ENCODE results near the gene CLECL1.

Gene CLECL1

DNA sequence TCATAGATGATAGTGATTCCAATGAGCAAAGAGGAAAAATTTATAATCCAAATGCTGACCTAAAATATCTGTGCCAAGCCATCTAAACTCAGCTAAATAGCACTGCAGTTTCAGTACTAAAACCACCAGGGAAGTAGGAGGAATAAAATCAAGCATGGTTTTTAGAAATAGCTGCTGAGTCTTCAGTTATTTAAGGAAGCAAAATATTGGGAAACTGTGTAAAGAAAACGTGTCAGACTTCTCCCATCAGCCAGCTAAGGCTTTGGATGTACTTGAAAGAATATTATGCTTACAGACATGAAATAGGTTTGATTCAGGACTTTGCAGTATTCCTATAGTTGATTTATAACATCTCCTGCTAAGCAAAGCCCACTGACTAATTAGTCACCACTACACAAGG, 38.7 kb downstream of the CLECL1 start:
- Histone ChIP-seq H2BK120ac (ENCODE audit: insufficient read depth, low read length, poor library complexity) (no peak overlapping the region), H3K27me3 (ENCODE audit: insufficient read depth, low read length) (no peaks in the 10 kb centered on the region), H3K4me3 (ENCODE audit: low read depth, low read length) (no peak overlapping the region), H3K9me3 (ENCODE audit: insufficient read depth, low read depth, low read length) (peaks cover 2% of the 10 kb centered on the region), H4K12ac (ENCODE audit: low read depth, low read length) (no peak overlapping the region), H3K36me3 (ENCODE audit: control insufficient read depth in 1 of 2, insufficient read depth in 2 of 2, low read length in 2 of 2) (peaks cover 2 to 4% of the 10 kb centered on the region in 2 experiments), H2AK5ac (ENCODE audit: low read length) (no peak overlapping the region), H3K23ac (ENCODE audit: low read length) (no peak overlapping the region), H3K79me2 (ENCODE audit: control insufficient read depth, insufficient read depth, low read length, poor library complexity) (no peaks in the 10 kb centered on the region), H3K9ac (ENCODE audit: low read length) (no peak overlapping the region), H3K27ac (ENCODE audit: low read depth, low read length) (no peak overlapping the region), H3K4me1 (ENCODE audit: control insufficient read depth in 1 of 2, insufficient read depth in 2 of 2, low read length in 2 of 2) (no peaks in the 10 kb centered on the region), H2AFZ (ENCODE audit: insufficient read depth, low read length, poor library complexity) (no peak overlapping the region), H3K14ac (ENCODE audit: low read length) (no peak overlapping the region), H3K4me2 (ENCODE audit: low read length) (no peak overlapping the region), H2BK5ac (ENCODE audit: low read depth, low read length, poor library complexity) (no peak overlapping the region), H3K4ac (ENCODE audit: low read depth, low read length) (no peak overlapping the region), H4K91ac (ENCODE audit: low read depth, low read length) (no peak overlapping the region), H4K8ac (ENCODE audit: low read depth, low read length) (no peak overlapping the region), H3K18ac (ENCODE audit: low read length) (no peak overlapping the region), H3K79me1 (ENCODE audit: low read length) (no peaks in the 10 kb centered on the region), H2BK12ac (ENCODE audit: low read length) (no peak overlapping the region)
- no CpG with 5 or more reads among the region's 1 CpG for WGBS (ENCODE audit: extremely low coverage, insufficient coverage, insufficient read length)
- no peak for DNase-seq

DNA sequence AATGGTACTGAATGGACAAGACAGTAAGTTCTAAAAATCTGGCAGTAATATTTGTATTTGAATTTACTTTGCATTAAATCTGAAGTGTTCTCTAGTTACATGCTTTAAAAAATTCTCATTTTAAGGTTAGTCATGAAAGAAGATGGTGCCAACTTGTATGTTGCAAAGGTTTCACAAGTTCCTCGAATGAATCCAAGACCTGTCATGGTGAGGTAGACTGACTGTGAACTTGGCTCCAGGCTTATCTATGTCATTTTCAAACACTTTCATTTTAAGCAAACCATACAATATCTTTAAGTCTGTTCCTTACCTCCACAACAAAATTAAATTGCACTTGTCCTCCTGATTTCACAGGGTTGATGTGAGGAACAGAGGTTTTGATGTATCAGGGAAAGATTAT, 40.0 kb downstream of the CLECL1 start:
- Histone ChIP-seq H3K9me3 (ENCODE audit: insufficient read depth, low read depth, low read length) (peaks cover 2% of the 10 kb centered on the region), H3K14ac (ENCODE audit: low read length) (no peak overlapping the region), H2BK12ac (ENCODE audit: low read length) (no peak overlapping the region), H4K91ac (ENCODE audit: low read depth, low read length) (no peak overlapping the region), H3K23ac (ENCODE audit: low read length) (no peak overlapping the region), H3K27me3 (ENCODE audit: insufficient read depth, low read length) (no peaks in the 10 kb centered on the region), H3K4ac (ENCODE audit: low read depth, low read length) (no peak overlapping the region), H4K8ac (ENCODE audit: low read depth, low read length) (no peak overlapping the region), H3K4me2 (ENCODE audit: low read length) (no peak overlapping the region), H2AFZ (ENCODE audit: insufficient read depth, low read length, poor library complexity) (no peak overlapping the region), H3K4me3 (ENCODE audit: low read depth, low read length) (no peak overlapping the region), H3K36me3 (ENCODE audit: control insufficient read depth in 1 of 2, insufficient read depth in 2 of 2, low read length in 2 of 2) (peaks cover 4% of the 10 kb centered on the region in 2 experiments), H2AK5ac (ENCODE audit: low read length) (no peak overlapping the region), H4K12ac (ENCODE audit: low read depth, low read length) (no peak overlapping the region), H3K18ac (ENCODE audit: low read length) (no peak overlapping the region), H3K9ac (ENCODE audit: low read length) (no peak overlapping the region), H3K79me1 (ENCODE audit: low read length) (no peaks in the 10 kb centered on the region), H3K4me1 (ENCODE audit: control insufficient read depth in 1 of 2, insufficient read depth in 2 of 2, low read length in 2 of 2) (no peaks in the 10 kb centered on the region), H3K79me2 (ENCODE audit: control insufficient read depth, insufficient read depth, low read length, poor library complexity) (no peaks in the 10 kb centered on the region), H2BK5ac (ENCODE audit: low read depth, low read length, poor library complexity) (no peak overlapping the region), H3K27ac (ENCODE audit: low read depth, low read length) (no peak overlapping the region), H2BK120ac (ENCODE audit: insufficient read depth, low read length, poor library complexity) (no peak overlapping the region)
- no peak for DNase-seq
- WGBS (ENCODE audit: extremely low coverage, insufficient coverage, insufficient read length), result no CpG with 5 or more reads among the region's 1 CpG

DNA sequence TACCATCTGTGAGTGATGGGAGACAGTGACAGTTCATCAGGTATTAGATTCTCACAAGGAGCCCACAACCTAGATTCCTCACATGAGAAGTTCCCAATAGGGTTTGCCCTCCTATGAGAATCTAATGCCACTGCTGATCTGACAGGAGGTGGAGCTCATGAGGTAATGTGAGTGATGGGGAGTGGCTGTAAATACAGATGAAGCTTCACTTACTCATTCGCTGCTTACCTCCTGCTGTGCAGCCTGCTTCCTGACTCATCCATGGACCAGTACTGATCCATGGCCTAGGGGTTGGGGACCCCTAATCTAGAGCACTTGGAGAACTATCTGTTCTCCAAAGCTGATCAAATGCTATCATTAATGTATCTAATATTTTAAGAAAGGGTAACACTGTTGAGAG, 45.7 kb downstream of the CLECL1 start:
- Histone ChIP-seq H3K9ac (ENCODE audit: low read length) (no peak overlapping the region), H3K14ac (ENCODE audit: low read length) (no peak overlapping the region), H3K36me3 (ENCODE audit: control insufficient read depth in 1 of 2, insufficient read depth in 2 of 2, low read length in 2 of 2) (peaks cover 1 to 4% of the 10 kb centered on the region in 2 experiments), H3K27me3 (ENCODE audit: insufficient read depth, low read length) (no peaks in the 10 kb centered on the region), H3K79me1 (ENCODE audit: low read length) (no peaks in the 10 kb centered on the region), H3K9me3 (ENCODE audit: insufficient read depth, low read depth, low read length) (no peaks in the 10 kb centered on the region), H3K4ac (ENCODE audit: low read depth, low read length) (no peak overlapping the region), H2AK5ac (ENCODE audit: low read length) (no peak overlapping the region), H2BK12ac (ENCODE audit: low read length) (no peak overlapping the region), H2BK120ac (ENCODE audit: insufficient read depth, low read length, poor library complexity) (no peak overlapping the region), H2AFZ (ENCODE audit: insufficient read depth, low read length, poor library complexity) (no peak overlapping the region), H4K8ac (ENCODE audit: low read depth, low read length) (no peak overlapping the region), H3K18ac (ENCODE audit: low read length) (no peak overlapping the region), H3K4me2 (ENCODE audit: low read length) (no peak overlapping the region), H3K27ac (ENCODE audit: low read depth, low read length) (no peak overlapping the region), H2BK5ac (ENCODE audit: low read depth, low read length, poor library complexity) (no peak overlapping the region), H4K12ac (ENCODE audit: low read depth, low read length) (no peak overlapping the region), H3K4me1 (ENCODE audit: control insufficient read depth in 1 of 2, insufficient read depth in 2 of 2, low read length in 2 of 2) (peaks cover 0 to 9% of the 10 kb centered on the region in 2 experiments), H3K23ac (ENCODE audit: low read length) (no peak overlapping the region), H4K91ac (ENCODE audit: low read depth, low read length) (no peak overlapping the region), H3K4me3 (ENCODE audit: low read depth, low read length) (no peak overlapping the region), H3K79me2 (ENCODE audit: control insufficient read depth, insufficient read depth, low read length, poor library complexity) (no peaks in the 10 kb centered on the region)
- WGBS (ENCODE audit: extremely low coverage, insufficient coverage, insufficient read length), result no CpG with 5 or more reads among the region's 1 CpG
- DNase-seq, result no peak

GRCh38 chr12:9685915-9686314, 47.0 kb downstream of the CLECL1 start:
- peak overlapping the region; percentile 7 for H4K12ac ChIP-seq (ENCODE audit: low read depth, low read length)
- H3K4ac ChIP-seq (ENCODE audit: low read depth, low read length), result no peak overlapping the region
- no peak overlapping the region for H3K4me2 ChIP-seq (ENCODE audit: low read length)
- H3K9me3 ChIP-seq (ENCODE audit: insufficient read depth, low read depth, low read length), result no peaks in the 10 kb centered on the region
- H3K9ac ChIP-seq (ENCODE audit: low read length), result no peak overlapping the region
- no peak overlapping the region for H3K14ac ChIP-seq (ENCODE audit: low read length)
- H2BK12ac ChIP-seq (ENCODE audit: low read length), result peak overlapping the region; percentile 64
- peaks cover 0 to 9% of the 10 kb centered on the region in 2 experiments for H3K4me1 ChIP-seq (ENCODE audit: control insufficient read depth in 1 of 2, insufficient read depth in 2 of 2, low read length in 2 of 2)
- H2BK5ac ChIP-seq (ENCODE audit: low read depth, low read length, poor library complexity), result no peak overlapping the region
- peak overlapping the region; percentile 54 for H4K8ac ChIP-seq (ENCODE audit: low read depth, low read length)
- H2BK120ac ChIP-seq (ENCODE audit: insufficient read depth, low read length, poor library complexity), result no peak overlapping the region
- no peak overlapping the region for H3K18ac ChIP-seq (ENCODE audit: low read length)
- no peak overlapping the region for H3K4me3 ChIP-seq (ENCODE audit: low read depth, low read length)
- H3K27me3 ChIP-seq (ENCODE audit: insufficient read depth, low read length), result no peaks in the 10 kb centered on the region
- H3K36me3 ChIP-seq (ENCODE audit: control insufficient read depth in 1 of 2, insufficient read depth in 2 of 2, low read length in 2 of 2), result peaks cover 1 to 4% of the 10 kb centered on the region in 2 experiments
- H2AK5ac ChIP-seq (ENCODE audit: low read length), result no peak overlapping the region
- no CpG with 5 or more reads among the region's 4 CpGs for WGBS (ENCODE audit: extremely low coverage, insufficient coverage, insufficient read length)
- no peak overlapping the region for H2AFZ ChIP-seq (ENCODE audit: insufficient read depth, low read length, poor library complexity)
- H3K27ac ChIP-seq (ENCODE audit: low read depth, low read length), result no peak overlapping the region
- no peak overlapping the region for H4K91ac ChIP-seq (ENCODE audit: low read depth, low read length)
- H3K79me2 ChIP-seq (ENCODE audit: control insufficient read depth, insufficient read depth, low read length, poor library complexity), result no peaks in the 10 kb centered on the region
- H3K23ac ChIP-seq (ENCODE audit: low read length), result no peak overlapping the region
- DNase-seq, result no peak
- no peaks in the 10 kb centered on the region for H3K79me1 ChIP-seq (ENCODE audit: low read length)
